ENCODE results near the gene TSPAN18. TPM values are rescaled to one million over a fixed set of nuclear protein-coding genes. Genes with fewer than 3 reads are reported as not detected.

The TSPAN18 gene
- total RNA-seq, 1 donor, result 5.8 TPM

GRCh38 chr11:44866286-44866685, 139.5 kb downstream of the TSPAN18 start:
- H3K27me3 ChIP-seq (ENCODE audit: insufficient read depth, low read length), result no peaks in the 10 kb centered on the region
- H2AFZ ChIP-seq (ENCODE audit: low read length), result no peak overlapping the region
- no peaks in the 10 kb centered on the region for H4K20me1 ChIP-seq (ENCODE audit: insufficient read depth, low read length)
- H3K4me2 ChIP-seq (ENCODE audit: insufficient read depth, low read length), result no peak overlapping the region
- H3K79me2 ChIP-seq (ENCODE audit: insufficient read depth, low read length), result no peaks in the 10 kb centered on the region
- H3K4me1 ChIP-seq (ENCODE audit: insufficient read depth, low read length), result peaks cover 27% of the 10 kb centered on the region
- no peak for TF ChIP-seq CTCF (IDR thresholded peaks at IDR 0.05; ENCODE audit: extremely low read depth, low read depth, low read length)
- H3K9me3 ChIP-seq (ENCODE audit: low read depth, low read length), result no peaks in the 10 kb centered on the region
- H3K4me3 ChIP-seq (ENCODE audit: insufficient read depth, low read length), result no peak overlapping the region
- no peaks in the 10 kb centered on the region for H3K36me3 ChIP-seq (ENCODE audit: insufficient read depth, low read length)
- H3K27ac ChIP-seq (ENCODE audit: low read depth, low read length), result no peak overlapping the region
- no peak for DNase-seq (ENCODE audit: insufficient read length, low spot score, missing footprints)

- H3K36me3 ChIP-seq (ENCODE audit: insufficient read depth, low read length), result no peaks in the 10 kb centered on the region
- H3K27ac ChIP-seq (ENCODE audit: low read depth, low read length), result no peak overlapping the region
- DNase-seq (ENCODE audit: insufficient read length, low spot score, missing footprints), result peak; percentile 68
- H2AFZ ChIP-seq (ENCODE audit: low read length), result no peak overlapping the region
- no peaks in the 10 kb centered on the region for H3K79me2 ChIP-seq (ENCODE audit: insufficient read depth, low read length)
- H3K4me2 ChIP-seq (ENCODE audit: insufficient read depth, low read length), result no peak overlapping the region
- no peak overlapping the region for H3K4me3 ChIP-seq (ENCODE audit: insufficient read depth, low read length)
- no peaks in the 10 kb centered on the region for H3K27me3 ChIP-seq (ENCODE audit: insufficient read depth, low read length)
- H4K20me1 ChIP-seq (ENCODE audit: insufficient read depth, low read length), result no peaks in the 10 kb centered on the region
- H3K4me1 ChIP-seq (ENCODE audit: insufficient read depth, low read length), result peaks cover 12% of the 10 kb centered on the region
- no peaks in the 10 kb centered on the region for H3K9me3 ChIP-seq (ENCODE audit: low read depth, low read length)
- TF ChIP-seq CTCF (IDR thresholded peaks at IDR 0.05; ENCODE audit: extremely low read depth, low read depth, low read length), result no peak
These were observed 141.3 kb downstream of the TSPAN18 start for GRCh38 chr11:44868021-44868420.

GRCh38 chr11:44868455-44869421, 142.0 kb downstream of the TSPAN18 start:
- Histone ChIP-seq H3K27ac (ENCODE audit: low read depth, low read length) (no peak overlapping the region), H3K36me3 (ENCODE audit: insufficient read depth, low read length) (no peaks in the 10 kb centered on the region), H3K79me2 (ENCODE audit: insufficient read depth, low read length) (no peaks in the 10 kb centered on the region), H3K9me3 (ENCODE audit: low read depth, low read length) (no peaks in the 10 kb centered on the region), H3K27me3 (ENCODE audit: insufficient read depth, low read length) (no peaks in the 10 kb centered on the region), H2AFZ (ENCODE audit: low read length) (peak overlapping the region; percentile 31), H3K4me2 (ENCODE audit: insufficient read depth, low read length) (no peak overlapping the region), H3K4me3 (ENCODE audit: insufficient read depth, low read length) (no peak overlapping the region), H3K4me1 (ENCODE audit: insufficient read depth, low read length) (peaks cover 5% of the 10 kb centered on the region), H4K20me1 (ENCODE audit: insufficient read depth, low read length) (no peaks in the 10 kb centered on the region)
- no peak for TF ChIP-seq CTCF (IDR thresholded peaks at IDR 0.05; ENCODE audit: extremely low read depth, low read depth, low read length)
- DNase-seq (ENCODE audit: insufficient read length, low spot score, missing footprints), result peak; percentile 49

- Histone ChIP-seq H4K20me1 (ENCODE audit: insufficient read depth, low read length) (no peaks in the 10 kb centered on the region), H3K79me2 (ENCODE audit: insufficient read depth, low read length) (no peaks in the 10 kb centered on the region), H3K36me3 (ENCODE audit: insufficient read depth, low read length) (no peaks in the 10 kb centered on the region), H3K4me1 (ENCODE audit: insufficient read depth, low read length) (peaks cover 5% of the 10 kb centered on the region), H3K27ac (ENCODE audit: low read depth, low read length) (no peak overlapping the region), H2AFZ (ENCODE audit: low read length) (no peak overlapping the region), H3K27me3 (ENCODE audit: insufficient read depth, low read length) (no peaks in the 10 kb centered on the region), H3K9me3 (ENCODE audit: low read depth, low read length) (no peaks in the 10 kb centered on the region), H3K4me2 (ENCODE audit: insufficient read depth, low read length) (no peak overlapping the region), H3K4me3 (ENCODE audit: insufficient read depth, low read length) (no peak overlapping the region)
- TF ChIP-seq CTCF (IDR thresholded peaks at IDR 0.05; ENCODE audit: extremely low read depth, low read depth, low read length), result no peak
- peak; percentile 75 for DNase-seq (ENCODE audit: insufficient read length, low spot score, missing footprints)
These were observed 143.4 kb downstream of the TSPAN18 start for GRCh38 chr11:44870181-44870580.
